ENCODE data around the gene TFB1M. TPM values are rescaled to one million over a fixed set of nuclear protein-coding genes. Genes with fewer than 3 reads are reported as not detected.

The TFB1M gene
- total and polyA plus RNA-seq, 9 of the 15 experiments (the other 6 are each of a cell fraction or from before 2014, with no cell fraction given), result 34.6 to 145 (median 40.4) TPM

DNA sequence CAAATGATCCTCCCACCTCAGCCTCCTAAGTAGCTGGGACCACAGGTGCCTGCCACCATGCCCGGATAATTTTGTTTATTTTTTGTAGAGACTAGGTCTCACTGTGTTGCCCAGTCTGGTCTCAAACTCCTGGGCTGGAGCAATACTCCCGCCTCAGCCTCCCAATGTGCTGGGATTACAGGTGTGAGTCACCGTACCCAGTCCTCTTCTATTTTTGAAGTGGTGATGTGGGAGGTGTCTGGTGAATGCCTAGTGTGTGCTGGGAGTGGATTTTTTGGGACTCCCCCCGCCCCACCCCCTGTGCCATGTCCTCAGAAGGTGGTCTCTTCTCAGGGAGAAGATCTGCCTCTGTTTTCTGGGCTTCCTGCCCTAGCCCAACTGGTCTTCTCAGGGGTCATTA, 98.4 kb downstream of the TFB1M start:
- Histone ChIP-seq H3K27me3 (ENCODE audit: control insufficient read depth in 2 of 2, insufficient read depth in 2 of 2, low read length in 2 of 2) (peaks cover 42 to 68% of the 10 kb centered on the region in 2 experiments), H2AFZ (ENCODE audit: low read depth, low read length) (no peak overlapping the region), H3K4me1 (replicated peaks in 1 of 2; ENCODE audit: control insufficient read depth in 2 of 2, insufficient read depth in 2 of 2, low read length in 2 of 2) (peaks cover 0 to 5% of the 10 kb centered on the region in 2 experiments; a peak in 1 of 5 replicates), H3K79me2 (ENCODE audit: control insufficient read depth, insufficient read depth, low read length) (no peaks in the 10 kb centered on the region), H3K9me3 (replicated peaks; ENCODE audit: control insufficient read depth, insufficient read depth, low read depth, low read length) (no peaks in the 10 kb centered on the region), H3K9me1 (ENCODE audit: control insufficient read depth, insufficient read depth, low read length) (no peaks in the 10 kb centered on the region), H3K9ac (ENCODE audit: insufficient read depth in 1 of 2, low read depth in 2 of 2, low read length in 2 of 2) (no peak overlapping the region), H3K27ac (ENCODE audit: extremely low read depth, low read depth, low read length) (no peak overlapping the region), H3K4me3 (no peak overlapping the region), H4K20me1 (replicated peaks; ENCODE audit: control insufficient read depth, insufficient read depth, low read length) (no peaks in the 10 kb centered on the region), H3K4me2 (ENCODE audit: insufficient read depth, low read length) (no peak overlapping the region), H3K36me3 (ENCODE audit: control insufficient read depth, insufficient read depth, low read length) (no peaks in the 10 kb centered on the region)
- intact Hi-C loops (cut with micrococcal nuclease), result no loop called here
- ChIA-PET POLR2A (interaction anchor here (0.7 kb wide), 1 partner anchor 77 kb away, joined by 3 read pairs; no protein-coding TSS in a partner anchor), CTCF (ENCODE audit: low intra/inter-chr PET ratio) (no interaction called here)
- in situ Hi-C loops (cut with MboI), result no loop called here
- 0% methylated on average over 4 of the region's 4 CpGs for WGBS (ENCODE audit: insufficient coverage, low coverage, missing lambda C conversion rate)
- DNase-seq (ENCODE audit: extremely low read depth in 1 of 4, low spot score in 3 of 4), result no peak
- no peak for ATAC-seq
- no peak for TF ChIP-seq U2AF1 (optimal IDR thresholded peaks at IDR 0.05; ENCODE audit: low read depth, low read length)
- TF ChIP-seq CBX5 (IDR thresholded peaks at IDR 0.05; ENCODE audit: borderline replicate concordance, low read depth), result no peak
- TF ChIP-seq SNRNP70 (optimal IDR thresholded peaks at IDR 0.05; ENCODE audit: low read depth, low read length), result no peak
- no peak for TF ChIP-seq SMARCC2 (IDR thresholded peaks at IDR 0.05; ENCODE audit: low read depth)
- no peak for TF ChIP-seq TSC22D4 (tag; IDR thresholded peaks at IDR 0.05)
- no peak for TF ChIP-seq CXXC5 (CRISPR knock-in tag; IDR thresholded peaks at IDR 0.05)
- no peak for TF ChIP-seq IFI16 (CRISPR knock-in tag; IDR thresholded peaks at IDR 0.05)
- FAIRE-seq, result no peak
- no TSS peak for BruUV-seq (replicated peaks)
